H9 (cell line): Measurements from ENCODE around the gene GLB1L2. TPM values are rescaled to one million over a fixed set of nuclear protein-coding genes. Genes with fewer than 3 reads are reported as not detected.

ENCODE experiments used
- DNase-seq: peaks from one replicate; pipeline ENCODE4 v3.0.0-alpha.2; 2017
- H2AFZ ChIP-seq: one replicate; pipeline ENCODE4 v1.6.1; 2013; ENCODE audit warnings: mild to moderate bottlenecking, low read length, control low read depth, moderate library complexity
- H2AK5ac ChIP-seq: 2 replicates; pipeline ENCODE4 v1.6.1; 2013; ENCODE audit warnings: low read length, control low read depth, mixed read lengths; ENCODE audit not compliant: insufficient read length
- H2BK120ac ChIP-seq: one replicate; pipeline ENCODE4 v1.6.1; 2013; ENCODE audit warnings: low read depth, mild to moderate bottlenecking, low read length, control low read depth, inconsistent platforms; ENCODE audit not compliant: poor library complexity, severe bottlenecking
- H2BK12ac ChIP-seq: 2 replicates; pipeline ENCODE4 v1.6.1; 2013; ENCODE audit warnings: low read length, control low read depth, mixed read lengths, low read depth; ENCODE audit not compliant: insufficient read length
- H2BK15ac ChIP-seq: 2 replicates; pipeline ENCODE4 v1.6.1; 2013; ENCODE audit warnings: low read depth, low read length, control low read depth
- H2BK20ac ChIP-seq: one replicate; pipeline ENCODE4 v1.6.1; 2013; ENCODE audit warnings: low read depth, mild to moderate bottlenecking, low read length, control low read depth, inconsistent platforms; ENCODE audit not compliant: poor library complexity, severe bottlenecking
- H2BK5ac ChIP-seq: 2 replicates; pipeline ENCODE4 v1.6.1; 2013; ENCODE audit warnings: low read length, control low read depth, mixed read lengths; ENCODE audit not compliant: insufficient read length
- H3K14ac ChIP-seq: 2 replicates; pipeline ENCODE4 v1.6.1; 2013; ENCODE audit warnings: low read length, control low read depth; ENCODE audit not compliant: insufficient read depth
- H3K18ac ChIP-seq: 2 replicates; pipeline ENCODE4 v1.6.1; 2013; ENCODE audit warnings: low read depth, mild to moderate bottlenecking, mixed read lengths, low read length, control low read depth; ENCODE audit not compliant: insufficient read length
- H3K23ac ChIP-seq: 2 replicates; pipeline ENCODE4 v1.6.1; 2013; ENCODE audit warnings: low read length, control low read depth, mixed read lengths, low read depth; ENCODE audit not compliant: insufficient read length
- H3K23me2 ChIP-seq: 2 replicates; pipeline ENCODE4 v1.6.1; 2013; ENCODE audit warnings: low read depth, mild to moderate bottlenecking, mixed read lengths, low read length, control low read depth; ENCODE audit not compliant: insufficient read length, poor library complexity, severe bottlenecking
- H3K27ac ChIP-seq: 2 replicates; pipeline ENCODE4 v1.5.1; 2013; ENCODE audit warnings: low read length, control low read depth, mixed read lengths, low read depth; ENCODE audit not compliant: insufficient read length
- H3K27me3 ChIP-seq: 2 replicates; pipeline ENCODE4 v1.6.1; 2013; ENCODE audit warnings: low read length, control low read depth, inconsistent platforms; ENCODE audit not compliant: insufficient read depth
- H3K4ac ChIP-seq: 2 replicates; pipeline ENCODE4 v1.6.1; 2013; ENCODE audit warnings: low read depth, mild to moderate bottlenecking, control low read depth, inconsistent platforms, low read length, moderate library complexity
- H3K4me1 ChIP-seq: 2 replicates; pipeline ENCODE4 v1.6.1; 2013; ENCODE audit warnings: low read length, control low read depth, inconsistent platforms; ENCODE audit not compliant: insufficient read depth
- H3K4me2 ChIP-seq: 2 replicates; pipeline ENCODE4 v1.6.1; 2013; ENCODE audit warnings: low read length, control low read depth, mixed read lengths; ENCODE audit not compliant: insufficient read length, insufficient read depth
- H3K56ac ChIP-seq: 2 replicates; pipeline ENCODE4 v1.6.1; 2013; ENCODE audit warnings: low read depth, mild to moderate bottlenecking, mixed read lengths, low read length, control low read depth; ENCODE audit not compliant: insufficient read length
- H3K79me1 ChIP-seq: 2 replicates; pipeline ENCODE4 v1.6.1; 2013; ENCODE audit warnings: low read depth, mild to moderate bottlenecking, moderate library complexity, low read length, control low read depth, inconsistent platforms; ENCODE audit not compliant: insufficient read depth, poor library complexity, severe bottlenecking
- H3K79me2 ChIP-seq: 2 replicates; pipeline ENCODE4 v1.6.1; 2013; ENCODE audit warnings: low read length, control low read depth, inconsistent platforms; ENCODE audit not compliant: insufficient read depth
- H3K9ac ChIP-seq: 2 replicates; pipeline ENCODE4 v1.6.1; 2013; ENCODE audit warnings: low read length, control low read depth, mixed read lengths; ENCODE audit not compliant: insufficient read length; ENCODE audit errors: extremely low read depth
- H3K9me3 ChIP-seq: one replicate; pipeline ENCODE4 v1.6.1; 2013; ENCODE audit warnings: low read depth, low read length, inconsistent platforms; ENCODE audit not compliant: control insufficient read depth
- H3T11ph ChIP-seq: one replicate; pipeline ENCODE4 v1.6.1; 2013; ENCODE audit warnings: mild to moderate bottlenecking, low read length, control low read depth, inconsistent platforms
- H4K20me1 ChIP-seq: one replicate; pipeline ENCODE4 v1.6.1; 2013; ENCODE audit not compliant: control insufficient read depth, insufficient read length, insufficient read depth
- H4K5ac ChIP-seq: 2 replicates; pipeline ENCODE4 v1.6.1; 2013; ENCODE audit warnings: low read depth, mild to moderate bottlenecking, mixed read lengths, low read length, control low read depth; ENCODE audit not compliant: insufficient read length
- H4K8ac ChIP-seq: replicated peaks from 2 replicates; pipeline ENCODE4 v1.6.1; 2013; ENCODE audit warnings: low read length, control low read depth, mixed read lengths, low read depth; ENCODE audit not compliant: insufficient read length
- H4K91ac ChIP-seq: 2 replicates; pipeline ENCODE4 v1.6.1; 2013; ENCODE audit warnings: low read depth, mild to moderate bottlenecking, moderate library complexity, mixed read lengths, low read length, control low read depth; ENCODE audit not compliant: insufficient read length
- H3K27ac Mint-ChIP-seq, 3 experiments: 2 replicates in 2 of 3; 3 replicates in 1 of 3; pipeline ENCODE4 v1.8.0; 2020 to 2021; ENCODE audit warnings: mixed read lengths in 3 of 3, mild to moderate bottlenecking in 1 of 3, moderate library complexity in 1 of 3
- H3K27me3 Mint-ChIP-seq: 2 replicates; pipeline ENCODE4 v1.8.0; 2021; ENCODE audit warnings: low read depth, mild to moderate bottlenecking, moderate library complexity, mixed read lengths
- H3K36me3 Mint-ChIP-seq, 3 experiments: 2 replicates in 2 of 3; 3 replicates in 1 of 3; pipeline ENCODE4 v1.8.0; 2020 to 2021; ENCODE audit warnings: low read depth in 3 of 3, mixed read lengths in 3 of 3; ENCODE audit not compliant: insufficient read depth in 1 of 3
- H3K4me1 Mint-ChIP-seq, 2 experiments: 2 replicates each; pipeline ENCODE4 v1.8.0; 2020; ENCODE audit warnings: mixed read lengths in 2 of 2
- H3K4me3 Mint-ChIP-seq, 2 experiments: 2 replicates in 1 of 2; 3 replicates in 1 of 2; pipeline ENCODE4 v1.8.0; 2020 to 2021; ENCODE audit warnings: mild to moderate bottlenecking in 2 of 2, mixed read lengths in 2 of 2, moderate library complexity in 1 of 2
- H3K9me3 Mint-ChIP-seq, 2 experiments: 2 replicates in 1 of 2; 3 replicates in 1 of 2; pipeline ENCODE4 v1.8.0; 2020; ENCODE audit warnings: mild to moderate bottlenecking in 2 of 2, mixed read lengths in 2 of 2, moderate library complexity in 1 of 2
- WGBS: extraction: QIAGEN DNeasy Blood & Tissue Kit; methylation state at CpG from one replicate; pipeline ENCODE4 v1.1.7; 2013; ENCODE audit warnings: missing lambda C conversion rate, low lambda C conversion rate, mixed read lengths; ENCODE audit not compliant: insufficient read length; ENCODE audit errors: extremely low coverage; 5-methylcytosine and 5-hydroxymethylcytosine counted together
- total RNA-seq: library from RNA; stranded (reverse); gene quantifications from 2 replicates; pipeline ENCODE4 v1.2.1, GENCODE V29; 2021
- TF ChIP-seq, protein P1 (sequence below): fragments of 200-600 bp; sonication (generic); conservative IDR thresholded peaks from 3 replicates; pipeline ENCODE4 v1.8.0; 2021; ENCODE audit warnings: antibody characterized with exemption, mild to moderate bottlenecking

Gene GLB1L2
- total RNA-seq, 1 experiment from 2014 or later = 2.4 TPM

DNA sequence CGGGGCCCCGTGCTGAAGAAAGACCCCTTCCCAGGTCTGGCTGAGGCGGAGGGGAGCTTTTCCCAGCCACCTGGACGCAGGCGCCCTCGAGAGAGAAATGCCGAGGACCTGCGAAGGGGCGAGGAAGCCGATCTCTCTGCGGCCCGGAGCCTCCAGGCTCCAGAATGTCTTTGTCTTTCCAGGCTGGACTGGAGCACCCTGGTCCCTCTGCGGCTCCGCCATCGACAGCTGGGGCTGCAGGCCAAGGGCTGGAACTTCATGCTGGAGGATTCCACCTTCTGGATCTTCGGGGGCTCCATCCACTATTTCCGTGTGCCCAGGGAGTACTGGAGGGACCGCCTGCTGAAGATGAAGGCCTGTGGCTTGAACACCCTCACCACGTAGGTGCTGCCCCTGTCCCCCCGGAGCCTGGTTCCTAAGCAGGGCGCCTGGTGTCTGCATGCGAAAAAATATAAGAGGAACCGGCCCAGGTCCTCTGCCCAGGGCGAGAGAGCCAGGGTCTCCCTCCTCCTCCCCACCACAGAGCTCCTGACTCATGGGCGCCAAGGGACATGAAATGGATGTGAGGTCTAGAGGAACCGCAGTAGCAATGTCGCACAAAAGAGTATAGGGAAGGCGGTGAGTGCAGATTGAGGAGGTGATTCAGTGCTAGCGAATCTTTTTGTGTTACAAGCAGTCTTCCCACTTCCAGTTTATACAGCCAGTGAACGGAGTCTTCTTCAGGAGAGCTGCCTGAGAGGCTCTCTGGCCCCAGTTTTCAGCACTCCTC, 11.0 kb downstream of the GLB1L2 start:
- Histone ChIP-seq H2BK20ac (no peak overlapping the region), H2BK12ac (no peak overlapping the region), H3K23me2 (no peaks in the 10 kb centered on the region), H2BK5ac (no peak overlapping the region), H3K27ac (no peak overlapping the region), H3K23ac (no peak overlapping the region), H4K91ac (no peak overlapping the region), H3K9me3 (no peaks in the 10 kb centered on the region), H2BK15ac (no peak overlapping the region), H3K79me1 (no peaks in the 10 kb centered on the region), H4K5ac (no peak overlapping the region), H3T11ph (no peak overlapping the region), H2AK5ac (no peak overlapping the region), H3K4me1 (no peaks in the 10 kb centered on the region), H4K20me1 (no peaks in the 10 kb centered on the region), H3K79me2 (no peaks in the 10 kb centered on the region), H3K4ac (no peak overlapping the region), H2BK120ac (no peak overlapping the region), H2AFZ (no peak overlapping the region), H3K14ac (no peak overlapping the region), H3K27me3 (no peaks in the 10 kb centered on the region), H3K56ac (no peak overlapping the region), H3K18ac (no peak overlapping the region), H3K9ac (no peak overlapping the region), H3K4me2 (no peak overlapping the region), H4K8ac (no peak overlapping the region)
- Mint-ChIP-seq H3K9me3 (no peaks in the 10 kb centered on the region), H3K27me3 (peaks cover 13% of the 10 kb centered on the region), H3K27ac (no peak overlapping the region), H3K4me3 (no peak overlapping the region), H3K36me3 (no peaks in the 10 kb centered on the region), H3K4me1 (no peaks in the 10 kb centered on the region)
- WGBS = no CpG with 5 or more reads among the region's 30 CpGs
- DNase-seq = no peak
- TF ChIP-seq, protein P1, sequence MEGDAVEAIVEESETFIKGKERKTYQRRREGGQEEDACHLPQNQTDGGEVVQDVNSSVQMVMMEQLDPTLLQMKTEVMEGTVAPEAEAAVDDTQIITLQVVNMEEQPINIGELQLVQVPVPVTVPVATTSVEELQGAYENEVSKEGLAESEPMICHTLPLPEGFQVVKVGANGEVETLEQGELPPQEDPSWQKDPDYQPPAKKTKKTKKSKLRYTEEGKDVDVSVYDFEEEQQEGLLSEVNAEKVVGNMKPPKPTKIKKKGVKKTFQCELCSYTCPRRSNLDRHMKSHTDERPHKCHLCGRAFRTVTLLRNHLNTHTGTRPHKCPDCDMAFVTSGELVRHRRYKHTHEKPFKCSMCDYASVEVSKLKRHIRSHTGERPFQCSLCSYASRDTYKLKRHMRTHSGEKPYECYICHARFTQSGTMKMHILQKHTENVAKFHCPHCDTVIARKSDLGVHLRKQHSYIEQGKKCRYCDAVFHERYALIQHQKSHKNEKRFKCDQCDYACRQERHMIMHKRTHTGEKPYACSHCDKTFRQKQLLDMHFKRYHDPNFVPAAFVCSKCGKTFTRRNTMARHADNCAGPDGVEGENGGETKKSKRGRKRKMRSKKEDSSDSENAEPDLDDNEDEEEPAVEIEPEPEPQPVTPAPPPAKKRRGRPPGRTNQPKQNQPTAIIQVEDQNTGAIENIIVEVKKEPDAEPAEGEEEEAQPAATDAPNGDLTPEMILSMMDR = no peak
